HEK293T (cell line): ENCODE results near the gene ST6GALNAC4.

Experiments used
- CTCF ChIA-PET: fragments of 350-600 bp; formaldehyde crosslinking; extraction: SDS; loops from one replicate; lab custom pipeline; 2021; ENCODE audit warnings: antibody characterized with exemption, inconsistent platforms; lab: Yijun Ruan, JAX
- POLR2A ChIA-PET: fragments of 350-600 bp; formaldehyde crosslinking; extraction: SDS; loops from one replicate; lab custom pipeline; 2020; ENCODE audit warnings: antibody characterized with exemption, inconsistent platforms; lab: Yijun Ruan, JAX
- DNase-seq: peaks from one replicate; pipeline ENCODE4 v3.0.0; 2012; ENCODE audit warnings: mixed read lengths; ENCODE audit errors: extremely low spot score
- ARNT ChIP-seq: fragments of 450-650 bp; IDR thresholded peaks from 2 replicates; pipeline ENCODE4 v1.6.1; 2017; ENCODE audit warnings: mild to moderate bottlenecking
- BHLHE40 ChIP-seq: fragments of 450-650 bp; IDR thresholded peaks from 2 replicates; pipeline ENCODE4 v1.6.1; 2016; ENCODE audit warnings: mild to moderate bottlenecking, moderate library complexity, borderline replicate concordance
- CTBP1 ChIP-seq: fragments of 450-650 bp; IDR thresholded peaks from 2 replicates; pipeline ENCODE4 v1.6.1; 2016; ENCODE audit warnings: borderline replicate concordance
- ELF4 ChIP-seq: fragments of 450-650 bp; IDR thresholded peaks from 2 replicates; pipeline ENCODE4 v1.6.1; 2017; ENCODE audit warnings: antibody characterized with exemption
- FOXA1 ChIP-seq: fragments of 450-650 bp; IDR thresholded peaks from 2 replicates; pipeline ENCODE4 v1.6.1; 2016; ENCODE audit warnings: mild to moderate bottlenecking
- FOXK2 ChIP-seq: fragments of 450-650 bp; IDR thresholded peaks from 2 replicates; pipeline ENCODE4 v1.6.1; 2016; ENCODE audit warnings: mild to moderate bottlenecking
- FOXM1 ChIP-seq: fragments of 450-650 bp; IDR thresholded peaks from 2 replicates; pipeline ENCODE4 v1.6.1; 2017; ENCODE audit warnings: mild to moderate bottlenecking, borderline replicate concordance
- HDGF ChIP-seq: fragments of 450-650 bp; IDR thresholded peaks from 2 replicates; pipeline ENCODE4 v1.6.1; 2017; ENCODE audit warnings: antibody characterized with exemption, borderline replicate concordance
- L3MBTL2 ChIP-seq: fragments of 450-650 bp; conservative IDR thresholded peaks from 2 replicates; pipeline ENCODE4 v1.6.1; 2016; ENCODE audit warnings: mild to moderate bottlenecking
- LEF1 ChIP-seq: fragments of 450-650 bp; IDR thresholded peaks from 2 replicates; pipeline ENCODE4 v1.6.1; 2017; ENCODE audit warnings: mild to moderate bottlenecking, borderline replicate concordance
- NFRKB ChIP-seq: fragments of 450-650 bp; IDR thresholded peaks from 2 replicates; pipeline ENCODE4 v1.6.1; 2016; ENCODE audit warnings: mild to moderate bottlenecking, moderate library complexity
- PKNOX1 ChIP-seq: fragments of 450-650 bp; IDR thresholded peaks from 2 replicates; pipeline ENCODE4 v1.6.1; 2016
- SP1 ChIP-seq: fragments of 450-650 bp; IDR thresholded peaks from 2 replicates; pipeline ENCODE4 v1.6.1; 2017
- SUZ12 ChIP-seq: fragments of 450-650 bp; IDR thresholded peaks from 2 replicates; pipeline ENCODE4 v1.6.1; 2016; ENCODE audit warnings: mild to moderate bottlenecking
- TARDBP ChIP-seq: fragments of 450-650 bp; IDR thresholded peaks from 2 replicates; pipeline ENCODE4 v1.6.1; 2016
- ZNF384 ChIP-seq: fragments of 450-650 bp; IDR thresholded peaks from 2 replicates; pipeline ENCODE4 v1.6.1; 2016

The ST6GALNAC4 gene

DNA sequence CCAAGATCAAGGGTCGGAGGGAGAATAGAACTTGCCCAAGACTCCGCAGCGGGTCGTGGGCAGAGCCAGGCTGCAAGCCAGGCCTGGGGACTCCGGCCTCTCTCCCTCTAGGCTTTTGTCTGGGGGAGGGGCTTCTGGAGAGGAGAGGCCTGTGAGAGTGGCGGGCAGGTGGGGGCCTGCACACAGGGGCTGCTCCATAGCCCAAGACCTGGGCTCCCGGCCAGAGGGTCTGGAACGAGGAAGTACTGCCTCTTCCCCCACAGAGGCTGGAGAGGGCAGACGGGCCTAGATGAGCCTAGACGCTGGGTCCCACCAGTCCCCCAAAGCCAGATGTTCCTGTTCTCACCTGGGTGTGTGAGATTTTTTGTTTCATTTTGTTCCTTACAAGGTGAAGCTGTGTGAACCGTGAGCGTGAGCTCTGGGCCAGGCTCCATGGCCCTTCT lies 12.3 kb downstream of the ST6GALNAC4 start:
- CTCF ChIA-PET, result interaction anchor here (1.1 kb wide), 1 partner anchor 170 kb away, joined by 3 read pairs; the partner anchor contains the start of gene TOR2A
- no peak for TF ChIP-seq TARDBP
- no peak for TF ChIP-seq HDGF
- TF ChIP-seq SUZ12, result no peak
- no peak for TF ChIP-seq LEF1
- POLR2A ChIA-PET, result no interaction called here
- DNase-seq, result no peak

DNA sequence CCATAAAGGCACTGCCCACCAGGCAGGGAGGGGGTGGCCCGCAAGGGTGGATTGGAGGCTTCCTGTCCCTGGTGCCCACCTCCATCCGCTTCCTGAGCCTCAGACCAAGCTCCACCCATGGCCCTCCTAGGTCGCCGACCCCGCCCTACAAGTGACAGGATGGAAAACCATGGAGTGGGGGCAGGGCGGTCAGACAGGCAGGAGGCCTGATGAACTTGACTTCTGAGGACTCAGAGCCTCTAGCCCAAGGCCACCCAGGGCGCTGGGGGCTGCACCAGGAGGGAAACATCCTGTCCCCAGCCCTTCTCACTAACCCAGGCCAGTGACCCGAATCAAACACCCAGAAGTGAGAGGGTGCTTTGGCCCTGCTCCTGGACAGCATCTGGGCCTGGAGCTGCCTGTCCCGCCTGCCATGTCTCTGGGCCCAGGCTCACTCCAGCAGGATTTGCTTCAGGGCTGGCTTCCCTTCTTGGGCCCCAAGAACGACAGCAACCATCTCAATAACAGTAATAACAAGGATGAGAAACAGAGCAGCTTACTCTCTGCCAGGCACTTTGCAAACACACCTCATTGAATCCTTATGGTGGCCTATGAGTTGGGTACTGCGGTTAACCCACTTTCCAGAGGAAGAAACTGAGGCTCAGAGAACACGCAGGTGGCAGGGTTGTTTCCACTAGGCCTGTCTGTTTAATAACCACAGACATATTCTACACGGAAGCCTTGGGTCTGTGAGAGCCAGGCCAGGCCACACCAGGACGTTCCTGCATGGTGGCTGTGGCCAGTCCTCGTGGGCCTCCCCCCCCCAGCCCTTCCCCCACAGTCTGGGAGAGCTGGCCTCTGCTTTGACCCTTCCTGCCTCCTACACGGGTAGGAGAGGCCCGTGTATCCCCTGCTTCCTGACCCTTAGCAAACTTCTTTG lies 13.0 kb downstream of the ST6GALNAC4 start:
- ChIA-PET CTCF (interaction anchor here (1.1 kb wide), 1 partner anchor 169 kb away, joined by 3 read pairs; the partner anchor contains the start of gene TOR2A), POLR2A (no interaction called here)
- 0 out of 2 replicates have a peak, but pooled peaks have one; percentile 27 for TF ChIP-seq HDGF
- no peak for TF ChIP-seq BHLHE40
- DNase-seq, result no peak

DNA sequence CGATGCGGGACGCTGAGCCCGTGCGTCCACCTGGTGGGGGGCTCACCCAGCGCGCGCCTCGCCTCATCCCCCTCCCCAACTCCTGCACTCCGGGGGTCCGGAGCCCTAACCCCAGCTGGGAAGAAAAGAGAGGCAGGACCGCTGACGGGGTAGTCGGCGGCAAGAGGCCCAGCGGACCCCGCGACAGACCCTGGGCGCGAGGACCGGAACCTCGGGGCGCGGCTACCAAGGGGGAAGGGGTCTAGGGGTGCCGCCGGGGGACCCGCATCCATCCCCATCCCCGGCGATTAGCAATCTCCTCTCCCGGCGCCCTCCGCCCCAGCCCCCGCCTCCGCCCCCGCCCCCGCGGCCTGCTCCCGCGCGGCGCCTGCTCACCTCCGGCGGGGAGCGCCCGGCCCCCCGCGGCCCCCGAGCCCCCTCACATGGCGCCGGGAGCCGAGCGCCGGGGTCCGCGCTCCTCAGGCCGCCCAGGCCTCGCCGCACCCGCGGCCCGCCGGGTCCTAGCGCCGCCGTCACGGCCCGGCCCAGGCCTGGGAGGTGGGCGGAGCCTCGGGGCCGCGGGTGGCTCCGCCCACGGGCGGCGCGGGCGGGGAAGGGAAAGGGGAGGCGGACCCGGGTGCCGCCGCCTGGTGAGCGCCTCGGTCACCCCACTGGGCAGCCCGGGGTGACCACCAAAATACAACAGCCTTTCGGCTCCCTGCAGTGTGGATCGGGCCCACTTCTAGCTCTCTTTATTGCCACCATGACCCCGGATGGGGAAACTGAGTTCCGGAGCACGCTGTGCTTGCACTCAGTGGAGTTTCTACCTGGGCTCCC lies 17.5 kb downstream of the ST6GALNAC4 start, which contains the start of gene ST6GALNAC6:
ST6GALNAC6 (minus strand) TSS at position 476 of the 816 bp plus-strand sequence. CDS start 1,622 bp downstream, outside the sequence.
- peak; percentile 94 for DNase-seq
- ChIA-PET CTCF (interaction anchor here (0.7 kb wide), 1 partner anchor 72 kb away, joined by 3 read pairs; no protein-coding TSS in a partner anchor), POLR2A (interaction anchor here (0.9 to 1.7 kb wide), 8 partner anchors 9 to 272 kb away, joined by 3 to 6 read pairs (median 3); partner anchors contain the start of gene ST6GALNAC4)
- TF ChIP-seq FOXM1, result peak; percentile 73; the same call in 1 of the 2 replicates
- TF ChIP-seq ARNT, result peak; percentile 31; the same call in 1 of the 2 replicates
- no peak for TF ChIP-seq BHLHE40
- no peak for TF ChIP-seq NFRKB

GRCh38 chr9:127898433-127899127 lies 18.3 kb downstream of the ST6GALNAC4 start:
- TF ChIP-seq LEF1, result no peak
- no peak for TF ChIP-seq NFRKB
- TF ChIP-seq ZNF384, result no peak
- TF ChIP-seq TARDBP, result 0 out of 2 replicates have a peak, but pooled peaks have one; percentile 33
- no peak for TF ChIP-seq BHLHE40
- no peak for TF ChIP-seq CTBP1
- no peak for TF ChIP-seq SUZ12
- TF ChIP-seq SP1, result no peak
- no peak for TF ChIP-seq FOXK2
- TF ChIP-seq HDGF, result no peak
- TF ChIP-seq FOXM1, result no peak; the same call in 1 of the 2 replicates
- TF ChIP-seq PKNOX1, result 0 out of 2 replicates have a peak, but pooled peaks have one; percentile 38
- TF ChIP-seq ELF4, result no peak
- TF ChIP-seq L3MBTL2, result no peak
- no peak for TF ChIP-seq ARNT
- TF ChIP-seq FOXA1, result no peak
- DNase-seq, result peak; percentile 49
- ChIA-PET POLR2A (interaction anchor here (0.9 to 1.7 kb wide), 9 partner anchors 9 to 271 kb away, joined by 3 to 6 read pairs (median 3); partner anchors contain the start of gene ST6GALNAC4), CTCF (interaction anchor here (0.6 to 0.7 kb wide), 3 partner anchors 20 to 1022 kb away, joined by 3 read pairs; no protein-coding TSS in a partner anchor)

GRCh38 chr9:127897193-127897692 lies 19.6 kb downstream of the ST6GALNAC4 start:
- CTCF ChIA-PET, result interaction anchor here (0.6 kb wide), 1 partner anchor 132 kb away, joined by 3 read pairs; no protein-coding TSS in a partner anchor
- POLR2A ChIA-PET, result interaction anchor here (0.6 to 1.5 kb wide), 5 partner anchors 9 to 25 kb away, joined by 3 to 8 read pairs (median 4); partner anchors contain the start of gene ST6GALNAC4
- peak; percentile 81 for DNase-seq
- TF ChIP-seq BHLHE40 (no peak), ELF4 (no peak), NFRKB (no peak), FOXM1 (no peak), FOXA1 (no peak), PKNOX1 (no peak)
